ENCODE data around the gene DDX51. TPM values are rescaled to one million over a fixed set of nuclear protein-coding genes. Genes with fewer than 3 reads are reported as not detected.

The DDX51 gene
- total RNA-seq, 2 experiments from 2014 or later: 58.0 to 59.3 TPM

DNA sequence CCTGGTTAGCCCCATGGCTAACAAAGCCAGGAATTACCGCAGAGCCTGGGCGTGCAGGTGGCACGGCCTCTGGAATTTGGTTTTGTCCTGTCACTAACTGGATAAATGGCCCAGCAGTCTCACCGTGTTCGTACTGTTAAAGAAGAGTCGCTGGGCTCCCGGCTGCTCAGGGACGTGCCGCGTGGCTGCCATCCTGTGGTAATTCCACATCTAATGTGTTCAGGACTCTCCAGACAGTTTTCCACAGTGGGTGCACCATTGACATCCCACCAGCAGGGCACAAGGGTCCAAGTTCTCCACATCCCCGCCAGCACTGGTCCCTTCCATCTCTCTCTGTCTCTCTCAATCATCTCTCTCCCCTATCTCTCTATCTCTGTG lies 19.8 kb upstream of the DDX51 start:
- H3K4me3 Mint-ChIP-seq: no peak overlapping the region
- H3K4me1 Mint-ChIP-seq (ENCODE audit: low read depth): peaks cover 6% of the 10 kb centered on the region
- no peak overlapping the region for H3K4me3 ChIP-seq (ENCODE audit: low read length)
- TF ChIP-seq, protein P1, sequence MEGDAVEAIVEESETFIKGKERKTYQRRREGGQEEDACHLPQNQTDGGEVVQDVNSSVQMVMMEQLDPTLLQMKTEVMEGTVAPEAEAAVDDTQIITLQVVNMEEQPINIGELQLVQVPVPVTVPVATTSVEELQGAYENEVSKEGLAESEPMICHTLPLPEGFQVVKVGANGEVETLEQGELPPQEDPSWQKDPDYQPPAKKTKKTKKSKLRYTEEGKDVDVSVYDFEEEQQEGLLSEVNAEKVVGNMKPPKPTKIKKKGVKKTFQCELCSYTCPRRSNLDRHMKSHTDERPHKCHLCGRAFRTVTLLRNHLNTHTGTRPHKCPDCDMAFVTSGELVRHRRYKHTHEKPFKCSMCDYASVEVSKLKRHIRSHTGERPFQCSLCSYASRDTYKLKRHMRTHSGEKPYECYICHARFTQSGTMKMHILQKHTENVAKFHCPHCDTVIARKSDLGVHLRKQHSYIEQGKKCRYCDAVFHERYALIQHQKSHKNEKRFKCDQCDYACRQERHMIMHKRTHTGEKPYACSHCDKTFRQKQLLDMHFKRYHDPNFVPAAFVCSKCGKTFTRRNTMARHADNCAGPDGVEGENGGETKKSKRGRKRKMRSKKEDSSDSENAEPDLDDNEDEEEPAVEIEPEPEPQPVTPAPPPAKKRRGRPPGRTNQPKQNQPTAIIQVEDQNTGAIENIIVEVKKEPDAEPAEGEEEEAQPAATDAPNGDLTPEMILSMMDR (IDR thresholded peaks at IDR 0.05): no peak
- no peaks in the 10 kb centered on the region for H3K27me3 ChIP-seq (ENCODE audit: control insufficient read depth in 1 of 2, insufficient read depth in 2 of 2, low read length in 2 of 2)
- no peaks in the 10 kb centered on the region for H3K27me3 Mint-ChIP-seq
- DNase-seq (no peak), ATAC-seq (ENCODE audit: poor library complexity) (no peak)
- ChIA-PET CTCF (no interaction called here), POLR2A (no interaction called here)
- H3K27ac Mint-ChIP-seq: no peak overlapping the region
- H3K9me3 Mint-ChIP-seq: no peaks in the 10 kb centered on the region
- H3K27ac ChIP-seq (ENCODE audit: low read depth in 1 of 2, low read length in 2 of 2): no peak overlapping the region
- intact Hi-C loops (cut with DNase I, micrococcal nuclease): loop anchor here in 1 of 2 experiments (2.0 kb wide), 1 partner anchor 23 kb away; no protein-coding TSS in a partner anchor
- H3K9me3 ChIP-seq (ENCODE audit: control insufficient read depth in 1 of 2, insufficient read depth in 1 of 2, low read length in 2 of 2): peaks cover 0 to 29% of the 10 kb centered on the region in 2 experiments
- H3K36me3 Mint-ChIP-seq (ENCODE audit: low read depth): no peaks in the 10 kb centered on the region
- H3K4me1 ChIP-seq (ENCODE audit: insufficient read depth, low read length): peaks cover 36% of the 10 kb centered on the region
- no peaks in the 10 kb centered on the region for H3K36me3 ChIP-seq (ENCODE audit: insufficient read depth, low read length)

DNA sequence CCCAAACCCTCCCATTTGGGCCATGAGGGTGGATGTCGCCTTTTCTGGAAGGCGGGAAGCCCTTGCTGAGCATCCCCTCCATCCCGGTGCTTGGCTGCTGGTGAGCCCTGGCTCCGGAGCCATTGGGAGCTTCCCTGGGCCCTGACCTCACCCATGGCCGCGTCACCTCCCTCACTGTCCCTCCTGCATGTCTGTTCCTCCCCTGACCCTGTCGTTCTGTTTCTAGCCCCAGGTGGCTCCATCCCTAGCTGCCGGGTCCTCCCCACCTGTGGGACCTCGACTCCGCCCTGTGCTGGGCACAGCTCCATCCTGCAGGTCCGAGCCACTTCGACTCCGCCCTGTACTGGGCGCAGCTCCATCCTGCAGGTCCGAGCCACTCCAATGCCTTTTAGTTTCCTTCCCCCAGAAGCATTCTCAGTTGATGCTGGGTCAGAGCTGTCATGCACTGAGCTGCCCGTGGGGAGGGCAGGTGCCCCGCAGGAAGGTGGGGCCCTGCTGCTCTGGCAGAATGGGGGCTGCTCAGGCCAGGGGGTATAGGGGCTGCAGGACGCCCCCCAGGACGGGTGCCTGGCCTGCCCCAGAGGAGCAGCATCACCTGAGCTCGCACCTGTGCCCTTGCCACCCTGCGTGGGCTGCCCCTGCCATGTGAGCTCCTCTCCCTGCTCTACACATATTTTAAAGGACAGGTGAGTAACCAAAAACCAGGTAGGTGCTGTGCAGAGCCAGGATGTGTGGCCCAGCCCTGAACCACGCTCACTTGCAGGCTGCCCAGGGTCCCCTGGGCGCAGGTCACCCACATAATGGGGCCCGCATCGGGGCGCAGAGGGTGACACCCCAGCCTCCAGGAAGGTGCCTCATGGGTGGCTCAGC lies 19.2 kb upstream of the DDX51 start:
- POLR2A ChIA-PET: interaction anchor here (1.1 to 2.5 kb wide), 4 partner anchors 16 to 56 kb away, joined by 3 to 12 read pairs (median 4); no protein-coding TSS in a partner anchor
- CTCF ChIA-PET: interaction anchor here (1.2 kb wide), 1 partner anchor 9 kb away, joined by 4 read pairs; no protein-coding TSS in a partner anchor
- Mint-ChIP-seq H3K36me3 (ENCODE audit: low read depth) (no peaks in the 10 kb centered on the region), H3K27ac (no peak overlapping the region), H3K4me3 (no peak overlapping the region), H3K4me1 (ENCODE audit: low read depth) (peaks cover 6% of the 10 kb centered on the region), H3K27me3 (no peaks in the 10 kb centered on the region), H3K9me3 (no peaks in the 10 kb centered on the region)
- TF ChIP-seq, protein P1 (IDR thresholded peaks at IDR 0.05): no peak
- H3K36me3 ChIP-seq (ENCODE audit: insufficient read depth, low read length): no peaks in the 10 kb centered on the region
- peak overlapping the region; percentile 38 for H3K4me3 ChIP-seq (ENCODE audit: low read length)
- peaks cover 0 to 32% of the 10 kb centered on the region in 2 experiments for H3K9me3 ChIP-seq (ENCODE audit: control insufficient read depth in 1 of 2, insufficient read depth in 1 of 2, low read length in 2 of 2)
- intact Hi-C loops (cut with DNase I, micrococcal nuclease): loop anchor here in 1 of 2 experiments (2.0 kb wide), 1 partner anchor 24 kb away; no protein-coding TSS in a partner anchor
- ATAC-seq (ENCODE audit: poor library complexity) (no peak), DNase-seq (no peak)
- H3K4me1 ChIP-seq (ENCODE audit: insufficient read depth, low read length): peaks cover 32% of the 10 kb centered on the region
- H3K27ac ChIP-seq (ENCODE audit: low read depth in 1 of 2, low read length in 2 of 2): no peak overlapping the region
- H3K27me3 ChIP-seq (ENCODE audit: control insufficient read depth in 1 of 2, insufficient read depth in 2 of 2, low read length in 2 of 2): no peaks in the 10 kb centered on the region

DNA sequence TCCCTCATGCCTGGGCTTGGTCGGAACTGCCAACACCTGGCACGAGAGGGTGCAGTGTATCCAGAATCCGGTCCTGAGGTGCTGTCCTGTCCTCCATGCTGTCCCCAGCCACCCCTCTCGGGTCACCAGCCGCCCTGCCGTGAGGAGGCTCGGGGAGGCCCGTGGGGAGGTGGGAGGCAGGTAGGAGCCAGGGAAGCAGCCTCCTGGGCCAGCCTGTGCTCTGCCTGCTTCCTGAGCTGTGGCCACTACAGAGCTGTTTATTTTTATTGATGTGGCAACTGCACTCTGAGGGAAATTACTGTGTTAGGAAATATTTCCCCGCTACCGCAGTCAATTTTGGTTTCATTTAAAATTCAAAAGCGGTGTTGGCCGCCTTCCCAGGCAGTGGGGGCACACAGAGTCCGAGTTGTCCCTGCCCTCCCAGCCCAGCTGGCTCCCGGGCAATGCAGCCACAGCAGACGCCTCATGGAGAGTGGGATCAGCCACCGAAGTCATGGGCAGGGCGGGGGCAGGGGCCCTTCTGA lies 18.5 kb upstream of the DDX51 start:
- Histone ChIP-seq H3K9me3 (ENCODE audit: control insufficient read depth in 1 of 2, insufficient read depth in 1 of 2, low read length in 2 of 2) (peaks cover 0 to 27% of the 10 kb centered on the region in 2 experiments), H3K27ac (ENCODE audit: low read depth in 1 of 2, low read length in 2 of 2) (no peak overlapping the region), H3K36me3 (ENCODE audit: insufficient read depth, low read length) (peaks cover 4% of the 10 kb centered on the region), H3K4me1 (ENCODE audit: insufficient read depth, low read length) (peaks cover 25% of the 10 kb centered on the region), H3K27me3 (ENCODE audit: control insufficient read depth in 1 of 2, insufficient read depth in 2 of 2, low read length in 2 of 2) (no peaks in the 10 kb centered on the region), H3K4me3 (ENCODE audit: low read length) (peak overlapping the region; percentile 38)
- no peaks in the 10 kb centered on the region for H3K9me3 Mint-ChIP-seq
- TF ChIP-seq, protein P1 (IDR thresholded peaks at IDR 0.05): no peak
- intact Hi-C loops (cut with DNase I, micrococcal nuclease): loop anchor here in 1 of 2 experiments (2.0 kb wide), 1 partner anchor 24 kb away; no protein-coding TSS in a partner anchor
- DNase-seq (peak in 4 of 14 experiments; percentile 32 to 77 (median 55)), ATAC-seq (ENCODE audit: poor library complexity) (peak; percentile 66)
- no peak overlapping the region for H3K4me3 Mint-ChIP-seq
- H3K27ac Mint-ChIP-seq: no peak overlapping the region
- ChIA-PET CTCF (interaction anchor here (1.0 to 1.2 kb wide), 1 partner anchor 9 kb away, joined by 3 to 4 read pairs; no protein-coding TSS in a partner anchor), POLR2A (interaction anchor here (1.1 to 2.5 kb wide), 4 partner anchors 16 to 57 kb away, joined by 3 to 12 read pairs (median 4); no protein-coding TSS in a partner anchor)
- no peaks in the 10 kb centered on the region for H3K36me3 Mint-ChIP-seq (ENCODE audit: low read depth)
- H3K27me3 Mint-ChIP-seq: no peaks in the 10 kb centered on the region
- peaks cover 6% of the 10 kb centered on the region for H3K4me1 Mint-ChIP-seq (ENCODE audit: low read depth)
